Nucleus accumbens (tissue), 56 donors: Measurements from ENCODE around the gene SUPV3L1.

ENCODE experiments used
- DNase-seq, 56 donors: peaks; one replicate each; lab custom pipeline; 2025; lab: John Stamatoyannopoulos, UW

Gene SUPV3L1

DNA sequence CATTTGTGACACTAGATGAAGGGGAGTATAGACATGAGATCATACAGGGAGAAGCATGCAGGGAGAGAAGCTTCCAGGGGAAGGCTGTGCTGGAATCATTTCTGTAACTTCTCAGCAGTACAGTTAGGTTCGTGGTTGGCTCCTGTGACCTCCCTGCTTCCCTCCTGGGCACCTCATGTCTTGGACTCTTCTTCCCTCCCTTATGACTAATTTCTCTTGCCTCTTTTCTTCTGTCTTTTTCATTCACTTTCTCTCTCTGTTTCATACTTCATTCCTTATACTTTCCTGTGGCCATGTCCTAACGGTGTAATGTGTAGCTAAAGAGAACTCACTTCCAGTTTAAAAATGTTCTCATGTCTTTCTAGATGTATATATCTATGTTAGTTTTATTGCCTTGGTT is 21.0 kb downstream of the SUPV3L1 start:
- no peak for DNase-seq

DNA sequence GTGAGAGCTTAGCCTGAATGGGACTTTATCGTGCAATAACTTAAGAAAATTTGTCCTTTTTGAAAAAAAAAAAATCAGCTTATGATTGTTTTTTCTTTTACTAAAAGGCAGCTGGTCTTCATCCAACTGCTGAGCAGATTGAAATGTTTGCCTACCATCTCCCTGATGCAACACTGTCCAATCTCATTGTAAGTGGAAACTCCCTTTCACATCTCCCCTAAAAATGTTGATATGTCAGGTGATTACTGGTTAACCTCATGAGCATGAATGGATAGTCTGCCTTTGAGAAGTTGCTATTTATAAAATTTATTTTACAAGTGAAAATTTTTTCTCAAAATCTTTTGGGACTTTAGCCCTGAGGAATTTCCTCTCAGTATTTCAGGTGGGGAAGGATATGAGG is 22.3 kb downstream of the SUPV3L1 start:
- DNase-seq: no peak

- DNase-seq: no peak
Measured at GRCh38 chr10:69208761-69209160, 28.7 kb downstream of the SUPV3L1 start.

- no peak for DNase-seq
Measured at GRCh38 chr10:69209787-69210484, 29.9 kb downstream of the SUPV3L1 start.

- DNase-seq: no peak
Measured at GRCh38 chr10:69211104-69211503, 31.1 kb downstream of the SUPV3L1 start.

DNA sequence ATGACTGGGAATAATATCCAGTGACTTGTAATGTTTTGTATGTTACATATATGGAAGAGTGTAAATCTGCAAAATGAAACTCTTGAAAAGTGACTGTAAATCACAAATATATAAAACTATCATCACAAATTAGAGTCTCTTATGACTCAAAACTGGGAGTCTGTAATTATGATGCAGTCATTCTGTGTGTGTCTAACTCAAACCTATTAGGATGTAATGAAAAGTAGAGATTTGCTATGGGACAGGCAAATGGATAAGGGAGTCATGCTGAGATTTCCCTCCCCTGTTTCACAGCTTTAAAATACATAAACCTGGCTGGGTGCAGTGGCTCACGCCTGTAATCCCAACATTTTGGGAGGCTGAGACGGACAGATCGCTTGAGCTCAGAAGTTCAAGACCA is 31.5 kb downstream of the SUPV3L1 start:
- DNase-seq: no peak

DNA sequence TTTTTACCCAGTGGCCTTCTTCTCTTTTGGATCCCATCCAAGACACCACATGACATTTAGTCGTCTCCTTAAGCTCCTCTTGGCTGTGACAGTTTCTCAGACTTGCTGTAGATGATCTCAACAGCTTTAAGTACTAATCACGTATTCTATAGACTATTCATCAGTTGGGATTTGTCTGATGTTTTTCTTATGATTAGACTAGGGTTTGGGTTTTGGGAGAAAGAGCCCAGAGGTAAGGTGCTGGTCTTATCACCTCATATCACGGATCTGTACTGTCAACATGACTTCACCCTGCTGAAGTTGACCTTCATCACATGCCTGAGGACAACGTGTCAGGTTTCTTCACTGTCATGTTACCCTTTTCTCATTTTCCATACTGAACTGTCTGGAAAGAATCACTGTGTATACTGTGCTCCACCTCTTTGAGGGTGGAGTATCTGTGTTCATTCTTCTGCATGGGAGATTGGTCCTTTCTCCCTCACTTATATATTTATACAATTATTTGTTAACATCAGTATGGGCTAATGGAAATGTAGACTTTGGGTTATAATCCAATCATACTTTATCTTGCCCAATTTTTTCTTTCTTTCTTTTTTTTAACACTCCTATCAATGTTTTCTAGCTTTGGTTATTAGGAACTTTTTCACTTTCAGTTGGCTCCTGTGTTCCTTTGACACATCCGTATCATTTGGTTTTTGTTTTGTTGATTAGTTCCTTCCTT is 33.7 kb downstream of the SUPV3L1 start:
- no peak for DNase-seq

GRCh38 chr10:69214666-69215131 is 34.7 kb downstream of the SUPV3L1 start:
- DNase-seq: no peak

- DNase-seq: no peak
Measured at GRCh38 chr10:69215405-69216171, 35.6 kb downstream of the SUPV3L1 start.

GRCh38 chr10:69216577-69217118 is 36.6 kb downstream of the SUPV3L1 start:
- no peak for DNase-seq

GRCh38 chr10:69217119-69217754 is 37.2 kb downstream of the SUPV3L1 start:
- DNase-seq: no peak

DNA sequence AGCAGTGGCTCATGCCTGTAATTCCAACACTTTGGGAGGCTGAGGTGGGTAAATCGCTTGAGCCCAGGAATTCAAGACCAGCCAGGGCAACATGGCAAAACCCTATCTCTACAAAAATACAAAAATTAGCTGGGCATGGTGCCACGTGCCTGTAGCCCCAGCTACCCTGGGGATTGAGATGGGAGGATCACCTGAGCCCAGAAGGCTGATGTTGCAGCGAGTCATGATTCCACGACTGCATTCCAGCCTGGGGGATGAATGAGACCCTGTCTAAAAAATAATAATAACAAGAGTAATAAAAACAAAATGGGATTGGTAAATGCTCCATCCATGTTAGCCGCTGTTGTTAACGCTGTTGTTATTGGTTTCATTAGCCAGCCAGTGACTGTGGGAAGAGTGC is 38.8 kb downstream of the SUPV3L1 start:
- no peak for DNase-seq

DNA sequence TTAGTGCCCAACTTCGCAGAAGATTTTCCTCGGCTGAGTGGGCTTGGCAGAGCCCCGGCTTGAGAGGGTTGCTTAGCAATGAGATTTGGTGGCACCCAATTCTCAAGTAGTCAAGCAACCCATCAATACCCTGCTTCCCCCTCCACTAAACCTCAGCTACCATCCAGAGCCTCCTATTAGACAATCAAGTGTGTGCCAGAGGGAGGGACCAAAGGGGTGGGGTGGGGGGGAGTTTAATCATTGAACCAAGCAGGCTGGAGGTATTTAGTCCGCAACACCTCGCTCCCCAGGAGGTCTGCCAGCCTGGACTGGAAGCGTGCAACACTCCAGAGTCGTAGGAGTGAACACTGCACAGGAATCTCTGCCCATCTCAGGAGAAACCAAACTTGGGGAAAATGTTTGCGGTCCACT is 40.0 kb downstream of the SUPV3L1 start, which contains the start of gene HKDC1:
HKDC1 (plus strand) TSS at position 292 of the 411 bp plus-strand sequence; CDS start at position 396, 104 bp downstream.
- peak in 4 of 56 donors; percentile 9 to 31 (median 15) for DNase-seq

DNA sequence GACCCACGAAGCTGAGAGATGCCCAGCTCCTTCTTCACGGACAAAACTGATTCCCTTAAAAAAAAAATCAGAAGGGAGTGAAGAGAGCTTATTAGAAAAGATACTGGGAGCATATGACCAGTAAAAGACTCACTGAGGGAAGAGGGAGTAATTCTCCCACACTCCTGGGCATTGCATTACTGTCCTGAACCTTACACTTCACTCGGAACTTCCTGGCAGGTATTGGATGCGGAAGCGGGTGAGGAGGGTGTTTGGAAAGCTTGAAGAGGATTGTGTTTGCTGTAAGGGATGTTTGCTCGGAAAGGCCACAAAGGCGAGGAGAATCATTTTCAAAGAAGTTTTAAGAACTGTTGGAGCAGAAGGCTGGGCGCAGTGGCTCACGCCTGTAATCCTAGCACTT is 40.5 kb downstream of the SUPV3L1 start:
- no peak for DNase-seq

DNA sequence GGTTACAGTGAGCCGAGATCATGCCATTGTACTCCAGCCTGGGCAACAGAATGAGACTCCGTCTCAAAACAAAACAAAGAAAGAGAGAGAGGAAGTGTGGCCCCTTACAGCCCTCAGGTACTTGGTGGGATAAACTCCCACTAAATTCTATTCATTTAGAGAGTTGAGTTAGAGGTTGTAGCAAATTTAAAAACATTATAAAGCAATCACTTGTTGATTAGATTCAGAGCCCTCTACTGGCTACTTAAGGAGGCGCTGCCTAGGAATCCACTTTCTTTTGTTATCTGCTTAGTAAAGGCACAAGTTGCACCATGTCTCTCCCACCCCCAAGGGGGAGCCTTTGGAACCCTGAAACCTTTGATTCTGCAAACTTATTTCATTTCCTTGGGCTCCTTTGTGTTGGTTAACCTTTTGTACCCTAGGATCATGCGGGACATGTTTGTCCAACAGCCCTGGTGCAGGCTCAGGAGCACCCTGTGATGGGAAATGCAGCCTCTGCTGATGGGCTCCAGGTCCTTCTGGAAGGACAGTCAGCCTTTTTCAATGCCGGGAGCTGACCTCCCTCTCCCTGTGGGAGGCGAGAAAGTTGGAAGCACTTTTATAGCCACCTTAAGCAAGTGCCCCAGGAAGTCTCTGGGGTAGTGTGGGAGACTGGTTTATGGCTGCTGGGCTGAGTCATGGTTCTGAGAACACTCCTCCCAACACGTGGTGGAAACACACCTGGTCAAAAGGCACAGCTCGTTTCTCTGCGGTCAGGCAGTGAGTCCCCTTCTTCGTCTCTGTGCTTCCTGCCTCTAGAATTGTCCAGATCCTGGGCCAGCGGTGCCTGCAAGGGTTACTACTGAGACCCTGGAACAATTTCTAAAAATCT is 42.4 kb downstream of the SUPV3L1 start:
- peak in 2 of 56 donors; percentile 5 to 14 for DNase-seq

- no peak for DNase-seq
Measured at GRCh38 chr10:69223028-69223342, 43.0 kb downstream of the SUPV3L1 start.

DNA sequence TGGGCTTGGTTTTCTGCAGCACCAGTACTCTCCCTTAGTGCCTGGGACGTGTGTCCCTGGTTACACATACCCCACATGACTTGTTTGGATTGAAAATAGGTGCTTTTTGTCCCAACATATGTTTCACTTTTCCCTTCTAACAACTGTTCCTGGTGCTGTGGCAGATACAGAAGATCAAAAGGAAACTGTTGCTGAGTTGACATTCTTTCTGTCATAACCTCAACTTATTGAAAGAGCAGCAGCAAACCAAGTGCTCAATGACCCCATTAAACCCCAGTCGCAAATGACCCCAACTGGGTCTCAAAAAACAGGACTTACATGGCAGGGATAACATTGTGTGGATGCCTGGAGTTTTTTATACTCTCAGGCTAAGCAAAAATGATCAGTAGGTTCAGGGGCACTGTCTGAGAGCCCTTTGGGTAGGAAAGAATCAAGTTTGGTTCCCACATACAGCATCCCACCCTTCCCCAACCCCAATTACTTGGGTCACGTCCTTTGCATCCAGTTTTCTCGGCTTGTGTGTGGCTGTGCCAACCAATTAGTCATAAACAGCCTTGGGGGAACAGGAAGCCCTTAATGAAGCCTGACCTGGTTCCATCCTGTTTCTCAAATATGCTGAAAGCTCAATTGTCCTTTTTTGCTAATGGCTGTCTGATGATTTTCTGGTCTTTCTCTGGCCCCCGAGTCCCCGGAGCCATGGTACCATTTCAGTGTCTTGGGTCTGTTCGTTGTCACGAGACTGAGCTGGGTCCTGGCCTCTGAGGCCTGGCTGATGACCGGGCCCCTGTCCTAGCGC is 45.0 kb downstream of the SUPV3L1 start:
- DNase-seq: no peak

GRCh38 chr10:69225681-69226080 is 45.6 kb downstream of the SUPV3L1 start:
- DNase-seq: no peak
